GM23248 (cell line): Measurements from ENCODE around the gene CTRB2.

Experiments
- EZH2 ChIP-seq: fragments of 200-600 bp; sonication (generic); IDR thresholded peaks from 2 replicates; pipeline ENCODE4 v1.6.1; 2018; ENCODE audit warnings: antibody characterized with exemption, mild to moderate bottlenecking; ENCODE audit not compliant: insufficient read depth, poor library complexity, severe bottlenecking
- EZH2phosphoT487 ChIP-seq: fragments of 200-600 bp; sonication (generic); IDR thresholded peaks from 2 replicates; pipeline ENCODE4 v1.6.1; 2018; ENCODE audit warnings: antibody characterized with exemption, moderate library complexity, mild to moderate bottlenecking, low read depth; ENCODE audit not compliant: insufficient read depth

GRCh38 chr16:75219088-75219487, 12.1 kb upstream of the CTRB2 start:
- TF ChIP-seq EZH2, result no peak
- no peak for TF ChIP-seq EZH2phosphoT487
